Vagina (tissue), 2 donors: Measurements from ENCODE around the gene VPS13C. TPM values are rescaled to one million over a fixed set of nuclear protein-coding genes. Genes with fewer than 3 reads are reported as not detected.

Experiments
- DNase-seq, 2 donors: peaks; one replicate each; pipeline ENCODE4 v3.0.0-alpha.2; 2017; ENCODE audit errors: extremely low spot score in 2 of 2
- H3K27ac ChIP-seq: fragments of 200-600 bp; sonication (generic); one replicate; pipeline ENCODE4 v1.5.1; 2019
- H3K27me3 ChIP-seq: fragments of 200-600 bp; sonication (generic); one replicate; pipeline ENCODE4 v1.5.1; 2019
- H3K36me3 ChIP-seq, 2 donors: fragments of 200-600 bp; sonication (generic); one replicate each; pipeline ENCODE4 v1.5.1; 2017 to 2019
- H3K4me1 ChIP-seq: fragments of 200-600 bp; sonication (generic); one replicate; pipeline ENCODE4 v1.5.1; 2019
- H3K4me3 ChIP-seq, 2 donors: fragments of 200-600 bp; sonication (generic); 1 replicate in 1 of 2; 2 replicates in 1 of 2; pipeline ENCODE4 v1.5.1; 2016 to 2019
- H3K9me3 ChIP-seq: fragments of 200-600 bp; sonication (generic); one replicate; pipeline ENCODE4 v1.5.1; 2019
- CTCF ChIP-seq, 3 experiments: fragments of 450-650 bp in 2 of 3; fragments of 200-600 bp in 1 of 3; sonication (generic) in 1 of 3; IDR thresholded peaks; one replicate each; pipeline ENCODE4 v1.5.1; 2017 to 2019; ENCODE audit warnings: antibody characterized with exemption in 3 of 3, mild to moderate bottlenecking in 2 of 3, moderate library complexity in 2 of 3
- POLR2A ChIP-seq, 2 donors: fragments of 450-650 bp; IDR thresholded peaks; one replicate each; pipeline ENCODE4 v1.6.1; 2017; ENCODE audit warnings: antibody characterized with exemption in 2 of 2, mild to moderate bottlenecking in 2 of 2, moderate library complexity in 2 of 2
- POLR2AphosphoS5 ChIP-seq, 2 donors: sonication (generic); formaldehyde crosslinking; IDR thresholded peaks; one replicate each; pipeline ENCODE4 v1.9.0; 2017; ENCODE audit warnings: antibody characterized with exemption in 2 of 2, mild to moderate bottlenecking in 2 of 2, low read depth in 1 of 2; ENCODE audit not compliant: insufficient read depth in 1 of 2
- intact Hi-C: fragments of 100-400 bp; cut with DNase I; formaldehyde crosslinking; loops from one replicate; pipeline ENCODE4 v1.15.1; 2023
- total RNA-seq: library from RNA; depleted of rRNA; stranded (reverse); fragments of >200 nt; gene quantifications from one replicate; pipeline ENCODE4 v1.2.3, GENCODE V29; 2016

The VPS13C gene
- total RNA-seq, 1 donor from 2014 or later = 52.5 TPM

- intact Hi-C loops = no loop called here
- no peak for DNase-seq
- Histone ChIP-seq H3K9me3 (no peaks in the 10 kb centered on the region), H3K4me3 (no peak overlapping the region), H3K4me1 (no peaks in the 10 kb centered on the region), H3K36me3 (peaks cover 0 to 24% of the 10 kb centered on the region in 2 donors), H3K27me3 (no peaks in the 10 kb centered on the region), H3K27ac (no peak overlapping the region)
- no peak for TF ChIP-seq POLR2A (IDR thresholded peaks at IDR 0.05)
- no peak for TF ChIP-seq CTCF (IDR thresholded peaks at IDR 0.05)
Observed at GRCh38 chr15:61946778-61947177, 113.5 kb downstream of the VPS13C start.

GRCh38 chr15:61943992-61944391, 116.3 kb downstream of the VPS13C start:
- H3K27me3 ChIP-seq = no peaks in the 10 kb centered on the region
- TF ChIP-seq CTCF (IDR thresholded peaks at IDR 0.05) = no peak
- no peak for TF ChIP-seq POLR2AphosphoS5 (IDR thresholded peaks at IDR 0.05; ENCODE audit: insufficient read depth in 1 of 2, low read depth in 1 of 2)
- no peak for TF ChIP-seq POLR2A (IDR thresholded peaks at IDR 0.05)
- H3K36me3 ChIP-seq = peaks cover 0 to 24% of the 10 kb centered on the region in 2 donors
- intact Hi-C loops = no loop called here
- no peak overlapping the region for H3K27ac ChIP-seq
- no peaks in the 10 kb centered on the region for H3K4me1 ChIP-seq
- no peak for DNase-seq
- H3K9me3 ChIP-seq = no peaks in the 10 kb centered on the region
- H3K4me3 ChIP-seq = no peak overlapping the region

- H3K27me3 ChIP-seq = no peaks in the 10 kb centered on the region
- H3K27ac ChIP-seq = no peak overlapping the region
- H3K4me3 ChIP-seq = no peak overlapping the region
- peaks cover 0 to 5% of the 10 kb centered on the region in 2 donors for H3K36me3 ChIP-seq
- no peaks in the 10 kb centered on the region for H3K4me1 ChIP-seq
- DNase-seq = no peak
- TF ChIP-seq POLR2A (IDR thresholded peaks at IDR 0.05) (no peak), CTCF (IDR thresholded peaks at IDR 0.05) (no peak), POLR2AphosphoS5 (IDR thresholded peaks at IDR 0.05; ENCODE audit: insufficient read depth in 1 of 2, low read depth in 1 of 2) (no peak)
- intact Hi-C loops = no loop called here
- no peaks in the 10 kb centered on the region for H3K9me3 ChIP-seq
Observed at GRCh38 chr15:61938249-61938648, 122.0 kb downstream of the VPS13C start.

- DNase-seq = no peak
- TF ChIP-seq POLR2AphosphoS5 (IDR thresholded peaks at IDR 0.05; ENCODE audit: insufficient read depth in 1 of 2, low read depth in 1 of 2) = no peak
- TF ChIP-seq POLR2A (IDR thresholded peaks at IDR 0.05) = no peak
- no peak for TF ChIP-seq CTCF (IDR thresholded peaks at IDR 0.05)
- H3K4me1 ChIP-seq = no peaks in the 10 kb centered on the region
- H3K4me3 ChIP-seq = no peak overlapping the region
- no peaks in the 10 kb centered on the region for H3K9me3 ChIP-seq
- intact Hi-C loops = no loop called here
- H3K36me3 ChIP-seq = peaks cover 0 to 5% of the 10 kb centered on the region in 2 donors
- no peak overlapping the region for H3K27ac ChIP-seq
- H3K27me3 ChIP-seq = no peaks in the 10 kb centered on the region
Observed at GRCh38 chr15:61936528-61937195, 123.6 kb downstream of the VPS13C start.

- no peaks in the 10 kb centered on the region for H3K4me1 ChIP-seq
- H3K27ac ChIP-seq = no peak overlapping the region
- DNase-seq = no peak
- no peaks in the 10 kb centered on the region for H3K27me3 ChIP-seq
- TF ChIP-seq CTCF (IDR thresholded peaks at IDR 0.05) (no peak), POLR2A (IDR thresholded peaks at IDR 0.05) (no peak), POLR2AphosphoS5 (IDR thresholded peaks at IDR 0.05; ENCODE audit: insufficient read depth in 1 of 2, low read depth in 1 of 2) (no peak)
- intact Hi-C loops = no loop called here
- no peak overlapping the region for H3K4me3 ChIP-seq
- H3K36me3 ChIP-seq = peaks cover 0 to 5% of the 10 kb centered on the region in 2 donors
- no peaks in the 10 kb centered on the region for H3K9me3 ChIP-seq
Observed at GRCh38 chr15:61935493-61935892, 124.8 kb downstream of the VPS13C start.
